HG03103 (cell line): ENCODE results near the gene ANKIB1.
A peak's percentile ranks its signal among the peaks of the same experiment; 100 is the strongest.
"Not testable (repeated sequence)": the region's sequence is repeated elsewhere in the genome, so short reads cannot be mapped to it uniquely, and the experiment has no call there.

ENCODE experiments used
- ATAC-seq: cut with Tn5 transposase; IDR thresholded peaks from one replicate; pipeline ENCODE4 v1.9.1; 2021; ENCODE audit warnings: low read depth; ENCODE audit not compliant: unreplicated experiment

The ANKIB1 gene

GRCh38 chr7:92245487-92246359 is at the start of gene ANKIB1, which contains the start of gene KRIT1:
TSS of gene ANKIB1 (plus strand) at chr7:92245974. CDS start at chr7:92294979, 49,005 bp downstream.
TSS of gene KRIT1 (minus strand) at chr7:92245914. CDS start at chr7:92242135, 3,779 bp downstream.
- peak; percentile 74 for ATAC-seq

GRCh38 chr7:92200791-92201190 is 45.0 kb upstream of the ANKIB1 start:
- no peak for ATAC-seq

GRCh38 chr7:92205987-92206386 is 39.8 kb upstream of the ANKIB1 start:
- no peak for ATAC-seq

GRCh38 chr7:92206672-92207071 is 39.1 kb upstream of the ANKIB1 start:
- ATAC-seq = no peak

- no peak for ATAC-seq
Measured at GRCh38 chr7:92221766-92222165, 24.0 kb upstream of the ANKIB1 start.

- ATAC-seq = no peak
Measured at GRCh38 chr7:92226981-92227380, 18.8 kb upstream of the ANKIB1 start.

GRCh38 chr7:92228100-92228499 is 17.7 kb upstream of the ANKIB1 start:
- ATAC-seq = no peak

GRCh38 chr7:92228742-92229141 is 17.0 kb upstream of the ANKIB1 start:
- no peak for ATAC-seq

GRCh38 chr7:92230547-92230946 is 15.2 kb upstream of the ANKIB1 start:
- ATAC-seq = no peak

GRCh38 chr7:92242972-92243371 is 2.8 kb upstream of the ANKIB1 start:
- ATAC-seq = no peak

GRCh38 chr7:92244808-92245486 is 827 bp upstream of the ANKIB1 start:
- ATAC-seq = peak; percentile 1

- ATAC-seq = peak; percentile 19
Measured at GRCh38 chr7:92246360-92247101, 757 bp downstream of the ANKIB1 start.

- no peak for ATAC-seq
Measured at GRCh38 chr7:92250603-92251002, 4.8 kb downstream of the ANKIB1 start.

- ATAC-seq = no peak
Measured at GRCh38 chr7:92251181-92251580, 5.4 kb downstream of the ANKIB1 start.

- no peak for ATAC-seq
Measured at GRCh38 chr7:92253251-92253650, 7.5 kb downstream of the ANKIB1 start.

- ATAC-seq = not testable (repeated sequence)
Measured at GRCh38 chr7:92254800-92255199, 9.0 kb downstream of the ANKIB1 start.

- ATAC-seq = no peak
Measured at GRCh38 chr7:92255308-92255707, 9.5 kb downstream of the ANKIB1 start.

- ATAC-seq = no peak
Measured at GRCh38 chr7:92259062-92259461, 13.3 kb downstream of the ANKIB1 start.

GRCh38 chr7:92259610-92260247 is 14.0 kb downstream of the ANKIB1 start:
- peak; percentile 70 for ATAC-seq

- ATAC-seq = no peak
Measured at GRCh38 chr7:92260248-92260781, 14.5 kb downstream of the ANKIB1 start.
